HG03280 (cell line): ENCODE results near the gene POU2AF2.
"Not testable (repeated sequence)": the region's sequence is repeated elsewhere in the genome, so short reads cannot be mapped to it uniquely, and the experiment has no call there.

Experiments
- ATAC-seq: cut with Tn5 transposase; IDR thresholded peaks from one replicate; pipeline ENCODE4 v1.9.1; 2021; ENCODE audit warnings: mild to moderate bottlenecking, moderate library complexity; ENCODE audit not compliant: unreplicated experiment

POU2AF2 gene

GRCh38 chr11:111253630-111254029 is 8.1 kb downstream of the POU2AF2 start:
- ATAC-seq: no peak

GRCh38 chr11:111258046-111258445 is 12.5 kb downstream of the POU2AF2 start:
- ATAC-seq: no peak

- ATAC-seq: no peak
These were observed 14.4 kb downstream of the POU2AF2 start for GRCh38 chr11:111259896-111260295.

GRCh38 chr11:111260811-111261210 is 15.3 kb downstream of the POU2AF2 start:
- no peak for ATAC-seq

GRCh38 chr11:111264646-111265045 is 19.1 kb downstream of the POU2AF2 start:
- ATAC-seq: no peak

GRCh38 chr11:111265421-111265820 is 19.9 kb downstream of the POU2AF2 start:
- no peak for ATAC-seq

- not testable (repeated sequence) for ATAC-seq
These were observed 22.8 kb downstream of the POU2AF2 start for GRCh38 chr11:111268303-111268702.

- no peak for ATAC-seq
These were observed 23.8 kb downstream of the POU2AF2 start for GRCh38 chr11:111269146-111269868.

- ATAC-seq: no peak
These were observed 26.9 kb downstream of the POU2AF2 start for GRCh38 chr11:111272420-111272819.

- no peak for ATAC-seq
These were observed 37.1 kb downstream of the POU2AF2 start for GRCh38 chr11:111282562-111283075.

GRCh38 chr11:111283945-111284481 is 38.5 kb downstream of the POU2AF2 start:
- ATAC-seq: no peak

GRCh38 chr11:111285189-111286091 is 39.9 kb downstream of the POU2AF2 start:
- no peak for ATAC-seq

- no peak for ATAC-seq
These were observed 46.2 kb downstream of the POU2AF2 start for GRCh38 chr11:111291764-111292163.

- not testable (repeated sequence) for ATAC-seq
These were observed 46.9 kb downstream of the POU2AF2 start for GRCh38 chr11:111292408-111292807.

GRCh38 chr11:111296196-111296595 is 50.7 kb downstream of the POU2AF2 start:
- ATAC-seq: no peak

GRCh38 chr11:111297696-111298095 is 52.2 kb downstream of the POU2AF2 start:
- ATAC-seq: no peak

- no peak for ATAC-seq
These were observed 53.0 kb downstream of the POU2AF2 start, which contains the start of gene POU2AF3 for GRCh38 chr11:111298413-111299100. POU2AF3 (plus strand) TSS chr11:111298546; CDS start chr11:111298582, 36 bp downstream.

- ATAC-seq: no peak
These were observed 53.8 kb downstream of the POU2AF2 start for GRCh38 chr11:111299101-111300026.

GRCh38 chr11:111300569-111300968 is 55.0 kb downstream of the POU2AF2 start:
- ATAC-seq: no peak
